ENCODE data around the gene GARIN5B.
"Not testable (repeated sequence)": the region's sequence is repeated elsewhere in the genome, so short reads cannot be mapped to it uniquely, and the experiment has no call there.

GARIN5B gene

DNA sequence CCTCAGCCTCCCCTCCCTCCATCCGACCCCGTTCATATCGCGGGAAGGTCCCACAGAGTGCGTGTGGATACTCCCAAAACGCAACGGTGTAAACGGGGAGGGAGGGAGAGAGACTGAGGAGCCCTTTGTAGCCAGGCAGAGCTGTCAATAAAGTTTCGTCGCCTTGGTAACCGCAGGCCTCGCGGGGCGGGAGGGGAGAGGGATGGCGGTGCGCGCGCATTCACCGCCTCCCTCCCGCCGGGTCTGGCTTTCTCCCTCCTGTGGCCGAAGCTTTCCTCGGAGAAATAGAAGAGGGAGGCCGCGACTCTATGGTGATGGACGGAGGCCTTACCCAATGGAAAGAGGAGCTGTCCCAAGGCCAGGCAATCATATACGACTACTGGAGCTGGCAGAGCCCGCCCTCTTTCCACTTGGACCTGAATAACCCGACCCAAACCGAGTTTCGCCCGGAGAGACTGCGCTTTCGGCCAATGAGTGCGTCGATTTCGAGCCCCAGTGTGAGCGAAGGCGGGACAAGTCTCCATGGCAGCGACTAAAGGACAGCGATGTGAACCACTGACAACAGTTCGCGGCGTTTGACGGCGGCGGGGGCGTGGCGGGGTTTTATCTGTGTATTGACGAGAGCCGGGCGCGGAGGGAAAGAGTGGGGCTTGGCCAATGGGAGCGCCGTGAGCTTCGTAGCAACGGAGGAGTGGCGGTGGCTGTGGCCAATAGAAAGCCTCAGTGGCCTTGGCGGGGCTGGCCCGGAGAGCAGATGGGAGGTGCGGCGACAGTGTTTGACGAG lies 23.8 kb downstream of the GARIN5B start, which contains the start of gene KMT5C:
Gene KMT5C (plus strand): TSS at position 772 of the 784 bp plus-strand sequence. CDS start 2,061 bp downstream, outside the sequence.
- peak; percentile 98 for DNase-seq (ENCODE audit: extremely low spot score)

DNA sequence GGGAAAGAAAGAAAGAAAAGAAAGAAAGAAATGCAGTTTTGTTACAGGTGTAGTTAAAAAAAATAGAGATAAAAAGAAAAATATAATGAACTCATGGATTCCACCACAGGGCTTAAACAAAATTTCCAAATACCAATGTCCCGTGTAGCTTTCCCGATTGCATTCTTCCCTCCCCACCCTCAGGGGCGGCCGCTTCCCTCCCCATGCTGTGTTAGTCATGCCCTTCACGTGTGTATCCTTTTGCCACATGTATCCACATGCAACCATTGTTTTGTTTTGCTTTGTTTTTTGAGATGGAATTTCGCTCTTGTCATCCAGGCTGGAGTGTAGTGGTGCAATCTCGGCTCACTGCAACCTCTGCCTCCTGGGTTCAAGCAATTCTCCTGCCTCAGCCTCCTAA lies 27.0 kb downstream of the GARIN5B start:
- no peak for TF ChIP-seq SUZ12 (IDR thresholded peaks at IDR 0.05)
- TF ChIP-seq TARDBP (IDR thresholded peaks at IDR 0.05): no peak
- TF ChIP-seq NFRKB (IDR thresholded peaks at IDR 0.05): no peak
- no peak for TF ChIP-seq L3MBTL2 (conservative IDR thresholded peaks at IDR 0.05)
- TF ChIP-seq SP1 (IDR thresholded peaks at IDR 0.05): no peak
- TF ChIP-seq CTBP1 (IDR thresholded peaks at IDR 0.05; ENCODE audit: borderline replicate concordance): no peak
- no peak for TF ChIP-seq LEF1 (IDR thresholded peaks at IDR 0.05; ENCODE audit: borderline replicate concordance)
- no peak for TF ChIP-seq ARNT (IDR thresholded peaks at IDR 0.05)
- no peak for TF ChIP-seq PKNOX1 (IDR thresholded peaks at IDR 0.05)
- no peak for TF ChIP-seq ZNF384 (IDR thresholded peaks at IDR 0.05)
- no peak for TF ChIP-seq ELF4 (IDR thresholded peaks at IDR 0.05)
- TF ChIP-seq FOXK2 (IDR thresholded peaks at IDR 0.05): no peak
- no peak for DNase-seq (ENCODE audit: extremely low spot score)
- ChIA-PET POLR2A (no interaction called here), CTCF (no interaction called here)

More for the DNA sequence above, 23.8 kb downstream of the GARIN5B start, which contains the start of gene KMT5C:
- ChIA-PET CTCF (interaction anchor here (0.6 to 1.1 kb wide), 4 partner anchors 19 to 198 kb away, joined by 3 to 4 read pairs (median 4); no protein-coding TSS in a partner anchor), POLR2A (interaction anchor here (0.6 to 3.5 kb wide), 30 partner anchors 10 to 315 kb away, joined by 3 to 27 read pairs (median 5); partner anchors contain the start of genes FIZ1, HSPBP1, PPP6R1 and TMEM150B)
- TF ChIP-seq HDGF (IDR thresholded peaks at IDR 0.05; ENCODE audit: borderline replicate concordance) (peak; percentile 54; the same call in 1 of the 2 replicates), PKNOX1 (IDR thresholded peaks at IDR 0.05) (peak; percentile 100), CTBP1 (IDR thresholded peaks at IDR 0.05; ENCODE audit: borderline replicate concordance) (no peak), SP1 (IDR thresholded peaks at IDR 0.05) (no peak; the same call in 1 of the 2 replicates)

DNA sequence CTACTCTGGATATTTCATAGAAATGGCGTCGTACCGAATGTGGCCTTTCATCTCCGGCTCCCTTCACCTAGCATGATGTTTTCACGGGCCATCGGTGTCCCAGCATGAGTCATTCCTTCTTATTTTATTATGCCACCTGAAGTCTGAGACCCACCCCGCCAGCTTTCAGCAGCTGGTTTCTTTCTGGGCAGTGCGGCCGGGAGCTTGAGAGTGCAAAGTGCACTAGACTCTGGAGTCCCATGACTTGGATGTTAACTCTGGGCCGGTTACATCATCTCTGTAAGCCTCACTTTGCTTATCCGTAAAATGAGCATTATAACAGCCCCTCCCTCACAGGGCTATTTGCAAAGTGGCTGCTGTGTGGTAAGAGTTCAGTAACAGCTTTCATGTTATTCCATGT lies 29.2 kb downstream of the GARIN5B start:
- ChIA-PET CTCF (no interaction called here), POLR2A (no interaction called here)
- TF ChIP-seq TARDBP (IDR thresholded peaks at IDR 0.05) (no peak), CTBP1 (IDR thresholded peaks at IDR 0.05; ENCODE audit: borderline replicate concordance) (no peak), SP1 (IDR thresholded peaks at IDR 0.05) (no peak)
- no peak for DNase-seq (ENCODE audit: extremely low spot score)

GRCh38 chr19:55329791-55330190 lies 33.3 kb downstream of the GARIN5B start:
- DNase-seq (ENCODE audit: extremely low spot score); POLR2A ChIA-PET; CTCF ChIA-PET: not testable (repeated sequence)

- ChIA-PET POLR2A (interaction anchor here (1.8 kb wide), 1 partner anchor 10 kb away, joined by 7 read pairs; no protein-coding TSS in a partner anchor), CTCF (interaction anchor here (0.7 kb wide), 1 partner anchor 182 kb away, joined by 11 read pairs; no protein-coding TSS in a partner anchor)
- not testable (repeated sequence) for DNase-seq (ENCODE audit: extremely low spot score)
Observed at GRCh38 chr19:55328774-55329318, 34.2 kb downstream of the GARIN5B start.

DNA sequence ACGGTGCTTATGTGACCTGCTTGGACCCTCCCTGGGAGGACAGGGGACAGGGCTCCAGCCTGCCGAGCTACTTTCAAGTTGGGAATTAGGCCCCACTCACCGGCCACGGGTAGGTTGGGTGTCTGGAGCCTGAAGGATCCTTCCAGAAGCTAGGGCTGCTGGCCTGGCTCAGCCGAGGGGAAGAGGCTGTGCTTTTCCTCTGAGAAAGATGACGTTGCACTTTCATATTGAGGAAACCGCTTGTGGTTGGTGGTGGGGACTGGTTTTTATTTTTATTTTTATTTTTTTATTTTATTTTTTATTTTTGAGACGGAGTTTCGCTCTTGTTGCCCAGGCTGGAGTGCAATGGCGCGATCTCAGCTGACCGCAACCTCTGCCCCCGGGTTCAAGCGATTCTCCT lies 37.9 kb downstream of the GARIN5B start, which contains the start of gene TMEM150B:
Gene TMEM150B (minus strand): TSS at position 170 of the 400 bp plus-strand sequence. CDS start 4,305 bp downstream, outside the sequence.
- TF ChIP-seq ARNT (IDR thresholded peaks at IDR 0.05) (no peak), L3MBTL2 (conservative IDR thresholded peaks at IDR 0.05) (no peak), ZNF384 (IDR thresholded peaks at IDR 0.05) (no peak), HDGF (IDR thresholded peaks at IDR 0.05; ENCODE audit: borderline replicate concordance) (no peak), BHLHE40 (IDR thresholded peaks at IDR 0.05; ENCODE audit: borderline replicate concordance) (no peak), FOXK2 (IDR thresholded peaks at IDR 0.05) (no peak), SUZ12 (IDR thresholded peaks at IDR 0.05) (no peak), PKNOX1 (IDR thresholded peaks at IDR 0.05) (no peak), ELF4 (IDR thresholded peaks at IDR 0.05) (no peak), FOXA1 (IDR thresholded peaks at IDR 0.05) (no peak), LEF1 (IDR thresholded peaks at IDR 0.05; ENCODE audit: borderline replicate concordance) (no peak), NFRKB (IDR thresholded peaks at IDR 0.05) (no peak), FOXM1 (IDR thresholded peaks at IDR 0.05; ENCODE audit: borderline replicate concordance) (no peak), CTBP1 (IDR thresholded peaks at IDR 0.05; ENCODE audit: borderline replicate concordance) (no peak), SP1 (IDR thresholded peaks at IDR 0.05) (no peak), TARDBP (IDR thresholded peaks at IDR 0.05) (no peak)
- ChIA-PET POLR2A (interaction anchor here (1.6 kb wide), 1 partner anchor 14 kb away, joined by 9 read pairs; the partner anchor contains the start of gene KMT5C), CTCF (no interaction called here)
- DNase-seq (ENCODE audit: extremely low spot score): no peak

Measured in HEK293T (cell line).